SU-DHL-6 (cell line): Measurements from ENCODE around the gene SLC24A2.

Experiments
- H2AFZ ChIP-seq: fragments of 200-600 bp; sonication (generic); 2 replicates; pipeline ENCODE4 v1.6.1; 2014; ENCODE audit warnings: low read depth, mild to moderate bottlenecking, moderate library complexity, mixed read lengths, antibody characterized with exemption, low read length; ENCODE audit not compliant: severe bottlenecking
- H3F3A ChIP-seq: fragments of 200-600 bp; shearing (Covaris generic); 2 replicates; pipeline ENCODE4 v1.6.0; 2016; ENCODE audit warnings: antibody characterized with exemption, mild to moderate bottlenecking; ENCODE audit not compliant: insufficient read depth
- H3K27ac ChIP-seq: fragments of 200-600 bp; sonication (generic); 2 replicates; pipeline ENCODE4 v1.5.1; 2016; ENCODE audit warnings: low read depth, mild to moderate bottlenecking, low read length, moderate library complexity, mixed read lengths
- H3K27me3 ChIP-seq: fragments of 200-600 bp; sonication (generic), shearing (Covaris generic); 2 replicates; pipeline ENCODE4 v1.6.0; 2014; ENCODE audit warnings: mild to moderate bottlenecking, low read length
- H3K36me3 ChIP-seq: fragments of 200-600 bp; sonication (generic); 2 replicates; pipeline ENCODE4 v1.6.1; 2014; ENCODE audit warnings: mild to moderate bottlenecking, low read length, mixed read lengths
- H3K4me2 ChIP-seq: fragments of 300-600, 200-600 bp; shearing (Covaris generic), sonication (generic); 2 replicates; pipeline ENCODE4 v1.6.0; 2014; ENCODE audit warnings: low read length, low read depth, mild to moderate bottlenecking; ENCODE audit not compliant: poor library complexity, severe bottlenecking
- H3K4me3 ChIP-seq: fragments of 200-600 bp; sonication (generic); 2 replicates; pipeline ENCODE4 v1.5.1; 2014; ENCODE audit warnings: antibody characterized with exemption, low read length, mild to moderate bottlenecking, mixed read lengths; ENCODE audit not compliant: insufficient read depth, poor library complexity, severe bottlenecking
- H3K79me2 ChIP-seq: fragments of 200-600 bp; sonication (generic); 2 replicates; pipeline ENCODE4 v1.6.1; 2014; ENCODE audit warnings: mild to moderate bottlenecking, low read length, moderate library complexity; ENCODE audit not compliant: insufficient read depth
- H3K9ac ChIP-seq: fragments of 200-600 bp; sonication (generic); 2 replicates; pipeline ENCODE4 v1.7.0; 2014; ENCODE audit warnings: mild to moderate bottlenecking, low read length
- H3K9me2 ChIP-seq: fragments of 200-600 bp; sonication (generic); replicated peaks from 2 replicates; pipeline ENCODE4 v1.6.1; 2014; ENCODE audit warnings: low read length; ENCODE audit not compliant: insufficient read depth
- H3K9me3 ChIP-seq: fragments of 200-600 bp; sonication (generic); 2 replicates; pipeline ENCODE4 v1.6.1; 2014; ENCODE audit warnings: low read length, mixed read lengths; ENCODE audit not compliant: insufficient read depth
- H4K20me1 ChIP-seq: fragments of 200-600 bp; sonication (generic); 2 replicates; pipeline ENCODE4 v1.6.1; 2014; ENCODE audit warnings: low read depth, mild to moderate bottlenecking, antibody characterized with exemption, low read length, moderate library complexity, mixed read lengths
- EZH2phosphoT487 ChIP-seq: fragments of 200-600 bp; sonication (generic), shearing (Covaris generic); conservative IDR thresholded peaks from 2 replicates; pipeline ENCODE4 v1.6.1; 2018; ENCODE audit warnings: mild to moderate bottlenecking, antibody characterized with exemption, low read length, moderate library complexity, mixed read lengths
- TF ChIP-seq, protein P1 (sequence below): fragments of 200-600 bp; sonication (generic); IDR thresholded peaks from one replicate; pipeline ENCODE4 v1.5.1; 2017; ENCODE audit warnings: antibody characterized with exemption, mild to moderate bottlenecking, low read length, moderate library complexity; ENCODE audit not compliant: insufficient read depth, poor library complexity, severe bottlenecking

Gene SLC24A2

DNA sequence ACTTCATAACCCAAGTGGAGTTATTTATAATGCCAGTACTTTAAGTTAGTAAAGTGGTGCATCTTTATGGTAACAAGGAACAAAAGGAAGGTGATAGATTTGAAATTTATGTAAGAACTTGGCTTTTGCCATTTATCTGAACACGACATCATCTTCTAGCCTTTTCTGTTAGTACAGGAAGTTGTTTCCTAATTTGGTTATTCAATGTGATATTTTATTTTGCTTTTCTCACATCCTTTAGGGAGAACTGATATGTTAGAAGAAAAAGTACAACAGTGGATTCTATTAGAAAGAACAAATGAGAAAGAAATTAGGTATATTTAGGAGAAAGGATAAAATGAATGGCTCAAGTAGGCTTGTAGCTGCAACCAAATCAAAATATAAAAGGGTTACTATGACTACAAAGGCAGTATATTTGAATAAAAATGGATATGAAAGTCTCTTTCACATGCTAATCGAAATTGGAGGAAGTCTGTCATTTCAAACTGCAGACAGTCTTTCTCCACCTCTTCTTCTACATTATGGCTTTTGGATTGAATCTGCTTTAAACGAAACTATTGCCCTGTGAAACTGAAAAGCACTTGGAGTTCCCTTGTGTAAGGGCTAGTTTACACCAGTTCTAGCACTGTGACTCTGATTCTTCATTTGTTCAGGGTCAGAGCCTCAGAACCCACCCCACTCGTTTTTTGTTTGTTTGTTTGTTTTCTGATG lies 18.5 kb upstream of the SLC24A2 start:
- no peaks in the 10 kb centered on the region for H3F3A ChIP-seq
- H3K79me2 ChIP-seq = no peaks in the 10 kb centered on the region
- H4K20me1 ChIP-seq = no peaks in the 10 kb centered on the region
- no peak overlapping the region for H2AFZ ChIP-seq
- no peaks in the 10 kb centered on the region for H3K9me3 ChIP-seq
- H3K27me3 ChIP-seq = no peaks in the 10 kb centered on the region
- H3K4me2 ChIP-seq = no peak overlapping the region
- no peak overlapping the region for H3K4me3 ChIP-seq
- H3K27ac ChIP-seq = no peak overlapping the region
- H3K9me2 ChIP-seq = no peaks in the 10 kb centered on the region
- H3K36me3 ChIP-seq = no peaks in the 10 kb centered on the region
- H3K9ac ChIP-seq = no peak overlapping the region
- TF ChIP-seq EZH2phosphoT487 = no peak
- TF ChIP-seq, protein P1, sequence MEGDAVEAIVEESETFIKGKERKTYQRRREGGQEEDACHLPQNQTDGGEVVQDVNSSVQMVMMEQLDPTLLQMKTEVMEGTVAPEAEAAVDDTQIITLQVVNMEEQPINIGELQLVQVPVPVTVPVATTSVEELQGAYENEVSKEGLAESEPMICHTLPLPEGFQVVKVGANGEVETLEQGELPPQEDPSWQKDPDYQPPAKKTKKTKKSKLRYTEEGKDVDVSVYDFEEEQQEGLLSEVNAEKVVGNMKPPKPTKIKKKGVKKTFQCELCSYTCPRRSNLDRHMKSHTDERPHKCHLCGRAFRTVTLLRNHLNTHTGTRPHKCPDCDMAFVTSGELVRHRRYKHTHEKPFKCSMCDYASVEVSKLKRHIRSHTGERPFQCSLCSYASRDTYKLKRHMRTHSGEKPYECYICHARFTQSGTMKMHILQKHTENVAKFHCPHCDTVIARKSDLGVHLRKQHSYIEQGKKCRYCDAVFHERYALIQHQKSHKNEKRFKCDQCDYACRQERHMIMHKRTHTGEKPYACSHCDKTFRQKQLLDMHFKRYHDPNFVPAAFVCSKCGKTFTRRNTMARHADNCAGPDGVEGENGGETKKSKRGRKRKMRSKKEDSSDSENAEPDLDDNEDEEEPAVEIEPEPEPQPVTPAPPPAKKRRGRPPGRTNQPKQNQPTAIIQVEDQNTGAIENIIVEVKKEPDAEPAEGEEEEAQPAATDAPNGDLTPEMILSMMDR = no peak

DNA sequence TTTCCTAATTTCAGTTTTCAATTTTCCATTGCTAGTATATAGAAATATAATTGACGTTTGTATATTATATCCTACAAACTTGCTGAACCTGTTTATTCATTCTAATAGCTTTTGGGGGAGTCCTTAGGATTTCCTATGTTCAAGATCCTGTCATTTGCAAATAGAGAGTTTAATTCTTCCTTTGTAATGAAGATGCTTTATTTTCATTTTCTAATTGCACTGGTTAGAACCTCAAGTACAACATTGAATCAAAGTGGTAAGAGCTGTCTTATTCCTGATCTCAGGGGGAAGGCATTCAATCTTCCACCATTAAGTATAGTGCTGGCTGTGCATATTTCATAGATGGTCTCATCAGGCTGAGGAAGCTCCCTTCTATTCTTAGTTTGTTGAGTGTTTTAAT lies 15.6 kb upstream of the SLC24A2 start:
- Histone ChIP-seq H3K4me2 (no peak overlapping the region), H4K20me1 (no peaks in the 10 kb centered on the region), H3F3A (no peaks in the 10 kb centered on the region), H3K9ac (no peak overlapping the region), H3K36me3 (no peaks in the 10 kb centered on the region), H3K27ac (no peak overlapping the region), H3K79me2 (no peaks in the 10 kb centered on the region), H2AFZ (no peak overlapping the region), H3K27me3 (no peaks in the 10 kb centered on the region), H3K9me2 (no peaks in the 10 kb centered on the region), H3K9me3 (no peaks in the 10 kb centered on the region), H3K4me3 (no peak overlapping the region)
- TF ChIP-seq, protein P1 = no peak
- no peak for TF ChIP-seq EZH2phosphoT487

DNA sequence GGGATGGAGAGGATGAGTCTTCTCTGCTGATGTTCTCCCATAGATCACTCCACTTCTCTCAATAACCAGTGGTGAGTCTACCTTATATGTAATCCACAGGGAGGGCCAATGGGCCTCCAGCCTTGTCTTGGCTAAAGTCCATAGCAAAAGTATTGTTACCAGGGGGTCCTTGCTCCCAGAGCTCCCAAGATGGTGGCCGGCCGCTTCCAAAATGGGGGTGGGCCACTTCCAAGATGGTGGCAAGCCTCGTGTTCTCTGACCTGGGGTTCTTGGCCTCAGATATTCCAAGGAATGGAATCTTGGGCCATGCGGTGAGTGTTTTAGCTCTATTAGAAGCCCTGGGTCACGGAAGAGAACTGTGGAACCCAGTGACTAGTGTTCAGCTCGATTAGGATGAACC lies 12.0 kb upstream of the SLC24A2 start:
- Histone ChIP-seq H3K9me3 (no peaks in the 10 kb centered on the region), H3K79me2 (no peaks in the 10 kb centered on the region), H3K27ac (no peak overlapping the region), H3K4me2 (no peak overlapping the region), H3K4me3 (no peak overlapping the region), H2AFZ (no peak overlapping the region), H3K9me2 (no peaks in the 10 kb centered on the region), H3K36me3 (no peaks in the 10 kb centered on the region), H4K20me1 (no peaks in the 10 kb centered on the region), H3K9ac (no peak overlapping the region), H3K27me3 (no peaks in the 10 kb centered on the region), H3F3A (no peaks in the 10 kb centered on the region)
- TF ChIP-seq EZH2phosphoT487 = no peak
- TF ChIP-seq, protein P1 = no peak
